ENCODE data around the gene ALMS1. TPM values are rescaled to one million over a fixed set of nuclear protein-coding genes. Genes with fewer than 3 reads are reported as not detected.

The ALMS1 gene, protein sequence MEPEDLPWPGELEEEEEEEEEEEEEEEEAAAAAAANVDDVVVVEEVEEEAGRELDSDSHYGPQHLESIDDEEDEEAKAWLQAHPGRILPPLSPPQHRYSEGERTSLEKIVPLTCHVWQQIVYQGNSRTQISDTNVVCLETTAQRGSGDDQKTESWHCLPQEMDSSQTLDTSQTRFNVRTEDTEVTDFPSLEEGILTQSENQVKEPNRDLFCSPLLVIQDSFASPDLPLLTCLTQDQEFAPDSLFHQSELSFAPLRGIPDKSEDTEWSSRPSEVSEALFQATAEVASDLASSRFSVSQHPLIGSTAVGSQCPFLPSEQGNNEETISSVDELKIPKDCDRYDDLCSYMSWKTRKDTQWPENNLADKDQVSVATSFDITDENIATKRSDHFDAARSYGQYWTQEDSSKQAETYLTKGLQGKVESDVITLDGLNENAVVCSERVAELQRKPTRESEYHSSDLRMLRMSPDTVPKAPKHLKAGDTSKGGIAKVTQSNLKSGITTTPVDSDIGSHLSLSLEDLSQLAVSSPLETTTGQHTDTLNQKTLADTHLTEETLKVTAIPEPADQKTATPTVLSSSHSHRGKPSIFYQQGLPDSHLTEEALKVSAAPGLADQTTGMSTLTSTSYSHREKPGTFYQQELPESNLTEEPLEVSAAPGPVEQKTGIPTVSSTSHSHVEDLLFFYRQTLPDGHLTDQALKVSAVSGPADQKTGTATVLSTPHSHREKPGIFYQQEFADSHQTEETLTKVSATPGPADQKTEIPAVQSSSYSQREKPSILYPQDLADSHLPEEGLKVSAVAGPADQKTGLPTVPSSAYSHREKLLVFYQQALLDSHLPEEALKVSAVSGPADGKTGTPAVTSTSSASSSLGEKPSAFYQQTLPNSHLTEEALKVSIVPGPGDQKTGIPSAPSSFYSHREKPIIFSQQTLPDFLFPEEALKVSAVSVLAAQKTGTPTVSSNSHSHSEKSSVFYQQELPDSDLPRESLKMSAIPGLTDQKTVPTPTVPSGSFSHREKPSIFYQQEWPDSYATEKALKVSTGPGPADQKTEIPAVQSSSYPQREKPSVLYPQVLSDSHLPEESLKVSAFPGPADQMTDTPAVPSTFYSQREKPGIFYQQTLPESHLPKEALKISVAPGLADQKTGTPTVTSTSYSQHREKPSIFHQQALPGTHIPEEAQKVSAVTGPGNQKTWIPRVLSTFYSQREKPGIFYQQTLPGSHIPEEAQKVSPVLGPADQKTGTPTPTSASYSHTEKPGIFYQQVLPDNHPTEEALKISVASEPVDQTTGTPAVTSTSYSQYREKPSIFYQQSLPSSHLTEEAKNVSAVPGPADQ (N-terminal part only)
- 10 to 100 TPM; 16.3 to 46.7 (median 23.5) TPM for total RNA-seq
- polyA plus RNA-seq = 1 to 10 TPM; 2.7 to 4.4 TPM
- 216 reads per million, percentile 94 among the genes with 10 or more reads in this experiment for total RNA-seq

DNA sequence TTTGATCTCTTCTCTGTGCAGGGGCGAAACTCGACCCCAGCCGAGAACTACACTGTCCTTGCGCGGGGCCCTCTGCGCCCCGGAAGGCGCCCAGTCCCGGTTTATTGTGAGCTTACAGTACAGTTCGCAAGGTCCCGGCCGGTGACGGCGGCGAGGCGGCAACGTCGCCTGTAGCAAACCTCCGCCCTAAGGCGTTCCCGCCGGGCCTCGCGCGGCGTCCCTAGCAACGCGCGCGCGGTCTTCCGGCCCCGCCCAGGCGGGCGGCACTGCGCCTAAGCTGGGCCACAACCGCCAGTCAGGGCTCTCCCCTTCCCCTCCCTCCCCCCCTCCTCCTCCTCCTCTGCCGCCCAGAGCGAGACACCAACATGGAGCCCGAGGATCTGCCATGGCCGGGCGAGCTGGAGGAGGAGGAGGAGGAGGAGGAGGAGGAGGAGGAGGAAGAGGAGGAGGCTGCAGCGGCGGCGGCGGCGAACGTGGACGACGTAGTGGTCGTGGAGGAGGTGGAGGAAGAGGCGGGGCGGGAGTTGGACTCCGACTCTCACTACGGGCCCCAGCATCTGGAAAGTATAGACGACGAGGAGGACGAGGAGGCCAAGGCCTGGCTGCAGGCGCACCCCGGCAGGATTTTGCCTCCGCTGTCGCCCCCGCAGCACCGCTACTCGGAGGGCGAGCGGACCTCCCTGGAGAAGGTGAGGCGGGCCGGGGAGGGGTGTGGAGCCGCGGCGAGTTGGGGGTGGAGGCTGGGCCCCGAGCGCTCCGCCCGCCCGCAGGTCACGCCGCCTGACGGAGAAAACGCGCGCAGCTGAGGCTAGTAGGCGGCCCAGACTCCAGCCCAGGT, at the start of gene ALMS1:
Gene ALMS1 (plus strand): TSS at position 333 of the 838 bp plus-strand sequence. CDS start 33 bp downstream, at position 366.
- H3K27me3 ChIP-seq (ENCODE audit: control insufficient read depth in 2 of 2, insufficient read depth in 2 of 2, low read length in 2 of 2) = no peaks in the 10 kb centered on the region
- POLR2A ChIA-PET = interaction anchor here (0.7 to 1.9 kb wide), 6 partner anchors 150 to 619 kb away, joined by 3 to 18 read pairs (median 4); partner anchors contain the start of genes CCT7, PRADC1 and TPRKB

DNA sequence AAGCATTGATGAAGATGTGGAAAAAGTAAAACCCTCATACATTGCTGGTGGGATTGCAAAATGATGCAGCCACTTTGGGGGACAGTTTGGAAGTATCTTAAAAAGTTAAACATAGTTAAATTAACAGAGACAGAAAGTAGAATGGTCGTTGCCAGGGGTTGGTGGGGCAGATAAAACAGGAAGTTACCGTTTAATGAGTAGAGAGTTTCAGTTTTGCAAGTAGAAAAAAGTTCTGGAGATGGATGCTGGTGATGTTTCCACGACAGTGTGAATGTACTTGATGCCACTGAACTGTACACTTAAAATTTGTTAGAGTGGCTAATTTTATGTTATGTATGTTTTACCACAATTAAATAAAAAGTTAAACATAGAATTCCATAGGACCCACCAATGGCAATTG, 47.8 kb upstream of the ALMS1 start:
- Histone ChIP-seq H3K4me3 (ENCODE audit: low read length) (no peak overlapping the region), H3K4me1 (ENCODE audit: control insufficient read depth in 2 of 2, insufficient read depth in 2 of 2, low read length in 2 of 2) (no peaks in the 10 kb centered on the region), H3K27ac (ENCODE audit: low read depth, low read length) (no peak overlapping the region), H3K36me3 (ENCODE audit: control insufficient read depth in 2 of 3, insufficient read depth in 3 of 3, low read length in 3 of 3) (no peaks in the 10 kb centered on the region), H3K27me3 (ENCODE audit: control insufficient read depth in 2 of 2, insufficient read depth in 2 of 2, low read length in 2 of 2) (no peaks in the 10 kb centered on the region), H3K9me3 (ENCODE audit: control insufficient read depth in 2 of 3, low read length in 3 of 3) (no peaks in the 10 kb centered on the region)
- H3K27me3 Mint-ChIP-seq = peaks cover 0 to 14% (median 6%) of the 10 kb centered on the region in 5 donors
- CTCF ChIA-PET = no interaction called here
- peaks cover 0 to 4% (median 0%) of the 10 kb centered on the region in 7 donors for H3K4me1 Mint-ChIP-seq
- intact Hi-C loops (cut with micrococcal nuclease) = no loop called here
- ATAC-seq = no peak
- H3K4me3 Mint-ChIP-seq = no peak overlapping the region
- POLR2A ChIA-PET = no interaction called here
- H3K27ac Mint-ChIP-seq = no peak overlapping the region
- no peak for DNase-seq
- H3K36me3 Mint-ChIP-seq = peaks cover 0 to 3% (median 0%) of the 10 kb centered on the region in 5 donors
- peaks cover 0 to 34% (median 14%) of the 10 kb centered on the region in 11 donors for H3K9me3 Mint-ChIP-seq

More for the DNA sequence above, at the start of gene ALMS1:
- peaks cover 4 to 18% of the 10 kb centered on the region in 2 donors for H3K4me1 ChIP-seq (ENCODE audit: control insufficient read depth in 2 of 2, insufficient read depth in 2 of 2, low read length in 2 of 2)
- peaks cover 0 to 23% (median 0%) of the 10 kb centered on the region in 5 donors for H3K27me3 Mint-ChIP-seq
- H3K27ac ChIP-seq (ENCODE audit: low read depth, low read length) = peak within 1 kb of the TSS; percentile 92
- no peaks in the 10 kb centered on the region for H3K9me3 ChIP-seq (ENCODE audit: control insufficient read depth in 2 of 3, low read length in 3 of 3)
- peaks cover 0 to 4% (median 0%) of the 10 kb centered on the region in 3 experiments for H3K36me3 ChIP-seq (ENCODE audit: control insufficient read depth in 2 of 3, insufficient read depth in 3 of 3, low read length in 3 of 3)
- intact Hi-C loops (cut with micrococcal nuclease) = loop anchor here (1.0 to 10.0 kb wide), 18 partner anchors 92 to 1573 kb away; partner anchors contain the start of genes CCT7 (in 2 of the 2), EGR4 (in 2 of the 2), FBXO41 (in 2 of the 2) and HK2 (in 2 of the 2)
- H3K4me3 Mint-ChIP-seq = peak within 1 kb of the TSS; percentile 81 to 96 (median 90)
- DNase-seq (peak; percentile 80 to 91 (median 87)), ATAC-seq (peak; percentile 94)
- peaks cover 23 to 47% (median 44%) of the 10 kb centered on the region in 7 donors for H3K4me1 Mint-ChIP-seq
- H3K36me3 Mint-ChIP-seq = peaks cover 0 to 6% (median 0%) of the 10 kb centered on the region in 5 donors
- CTCF ChIA-PET = interaction anchor here (0.5 kb wide), 1 partner anchor 13 kb away, joined by 3 read pairs; no protein-coding TSS in a partner anchor
- H3K9me3 Mint-ChIP-seq = no peaks in the 10 kb centered on the region
- H3K27ac Mint-ChIP-seq = peak within 1 kb of the TSS; percentile 93 to 98 (median 96)
- H3K4me3 ChIP-seq (ENCODE audit: low read length) = peak within 1 kb of the TSS; percentile 85

DNA sequence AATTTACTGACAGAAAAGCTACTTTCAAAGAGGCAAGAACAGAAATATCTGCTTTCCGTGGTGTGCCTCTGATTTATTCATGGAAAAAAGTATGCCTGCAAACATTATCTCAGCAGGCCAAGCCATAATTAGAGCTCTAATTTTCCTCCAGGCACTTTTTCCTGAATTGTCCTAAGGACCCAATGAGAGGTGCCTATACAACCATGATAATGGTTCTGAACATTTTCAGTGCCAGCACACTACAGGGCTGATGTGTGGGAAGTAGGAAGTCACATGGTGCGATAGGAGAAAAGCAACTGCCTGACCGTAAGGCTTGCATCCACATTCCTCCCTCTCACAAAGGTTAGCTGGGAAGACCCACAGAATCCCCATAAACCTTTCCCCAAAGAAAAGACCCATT, 46.4 kb upstream of the ALMS1 start:
- no peaks in the 10 kb centered on the region for H3K27me3 ChIP-seq (ENCODE audit: control insufficient read depth in 2 of 2, insufficient read depth in 2 of 2, low read length in 2 of 2)
- H3K27me3 Mint-ChIP-seq = peaks cover 0 to 11% (median 5%) of the 10 kb centered on the region in 5 donors
- POLR2A ChIA-PET = no interaction called here

DNA sequence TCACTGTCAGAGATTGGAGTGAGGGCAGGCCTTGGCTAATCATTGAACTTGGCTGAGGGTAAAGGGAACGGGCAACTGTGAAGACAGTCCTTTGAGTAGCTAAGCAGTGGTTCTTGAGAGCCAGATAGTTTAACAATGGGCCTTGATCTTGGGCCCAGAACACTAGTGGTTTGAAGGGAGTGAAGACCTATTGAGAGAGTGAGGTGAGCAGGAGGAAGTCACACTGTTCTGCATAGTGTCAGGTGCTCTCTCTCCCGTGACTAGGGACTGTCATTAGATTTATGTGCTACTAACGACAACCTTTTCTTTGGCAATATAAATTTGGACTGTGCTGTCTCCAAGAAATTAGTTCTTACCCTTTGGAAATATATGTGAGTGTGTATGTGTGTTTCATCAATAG, 44.6 kb upstream of the ALMS1 start:
- H3K9me3 Mint-ChIP-seq = peaks cover 0 to 3% (median 0%) of the 10 kb centered on the region in 11 donors
- ATAC-seq (no peak), DNase-seq (no peak)
- H3K27ac Mint-ChIP-seq = no peak overlapping the region
- POLR2A ChIA-PET = no interaction called here
- H3K4me1 Mint-ChIP-seq = peaks cover 0 to 4% (median 0%) of the 10 kb centered on the region in 7 donors
- no peaks in the 10 kb centered on the region for H3K27me3 ChIP-seq (ENCODE audit: control insufficient read depth in 2 of 2, insufficient read depth in 2 of 2, low read length in 2 of 2)
- intact Hi-C loops (cut with micrococcal nuclease) = no loop called here
- no peak overlapping the region for H3K4me3 Mint-ChIP-seq
- CTCF ChIA-PET = no interaction called here
- peaks cover 0 to 6% (median 5%) of the 10 kb centered on the region in 5 donors for H3K27me3 Mint-ChIP-seq
- no peaks in the 10 kb centered on the region for H3K36me3 Mint-ChIP-seq
- H3K4me1 ChIP-seq (ENCODE audit: control insufficient read depth in 2 of 2, insufficient read depth in 2 of 2, low read length in 2 of 2) = no peaks in the 10 kb centered on the region
- no peaks in the 10 kb centered on the region for H3K36me3 ChIP-seq (ENCODE audit: control insufficient read depth in 2 of 3, insufficient read depth in 3 of 3, low read length in 3 of 3)
- no peak overlapping the region for H3K4me3 ChIP-seq (ENCODE audit: low read length)
- H3K9me3 ChIP-seq (ENCODE audit: control insufficient read depth in 2 of 3, low read length in 3 of 3) = no peaks in the 10 kb centered on the region
- H3K27ac ChIP-seq (ENCODE audit: low read depth, low read length) = no peak overlapping the region

More for the DNA sequence above, 46.4 kb upstream of the ALMS1 start:
- no peaks in the 10 kb centered on the region for H3K4me1 ChIP-seq (ENCODE audit: control insufficient read depth in 2 of 2, insufficient read depth in 2 of 2, low read length in 2 of 2)
- Mint-ChIP-seq H3K27ac (no peak overlapping the region), H3K4me1 (peaks cover 0 to 4% (median 0%) of the 10 kb centered on the region in 7 donors), H3K36me3 (peaks cover 0 to 3% (median 0%) of the 10 kb centered on the region in 5 donors), H3K4me3 (no peak overlapping the region), H3K9me3 (peaks cover 0 to 21% (median 7%) of the 10 kb centered on the region in 11 donors)
- H3K27ac ChIP-seq (ENCODE audit: low read depth, low read length) = no peak overlapping the region
- no peak for DNase-seq
- CTCF ChIA-PET = no interaction called here
- H3K36me3 ChIP-seq (ENCODE audit: control insufficient read depth in 2 of 3, insufficient read depth in 3 of 3, low read length in 3 of 3) = no peaks in the 10 kb centered on the region
- intact Hi-C loops (cut with micrococcal nuclease) = no loop called here
- no peaks in the 10 kb centered on the region for H3K9me3 ChIP-seq (ENCODE audit: control insufficient read depth in 2 of 3, low read length in 3 of 3)
- no peak for ATAC-seq
- H3K4me3 ChIP-seq (ENCODE audit: low read length) = no peak overlapping the region

DNA sequence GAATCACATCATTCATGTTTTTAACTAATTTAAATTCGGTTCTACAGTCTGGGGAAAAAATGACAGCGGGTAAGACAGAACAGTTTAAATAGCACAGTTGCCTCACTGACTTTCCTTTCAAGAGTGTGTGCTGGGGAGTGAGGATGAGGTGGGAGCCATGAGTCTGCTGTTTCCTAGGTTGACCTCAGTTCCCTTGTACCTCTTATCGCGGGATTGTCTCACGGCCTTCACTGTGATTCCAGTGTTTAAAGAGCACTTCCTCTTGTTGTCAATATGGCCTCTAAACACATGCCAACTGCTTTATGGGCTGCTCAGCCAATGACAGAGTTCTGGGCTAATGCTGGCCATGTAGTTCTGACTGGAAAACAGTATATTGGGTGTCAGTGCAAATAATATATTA, 41.6 kb upstream of the ALMS1 start:
- H3K27ac Mint-ChIP-seq = no peak overlapping the region
- no peaks in the 10 kb centered on the region for H3K4me1 Mint-ChIP-seq
- ChIA-PET CTCF (no interaction called here), POLR2A (no interaction called here)
- Histone ChIP-seq H3K4me3 (ENCODE audit: low read length) (no peak overlapping the region), H3K27me3 (ENCODE audit: control insufficient read depth in 2 of 2, insufficient read depth in 2 of 2, low read length in 2 of 2) (no peaks in the 10 kb centered on the region), H3K4me1 (ENCODE audit: control insufficient read depth in 2 of 2, insufficient read depth in 2 of 2, low read length in 2 of 2) (no peaks in the 10 kb centered on the region), H3K27ac (ENCODE audit: low read depth, low read length) (no peak overlapping the region), H3K9me3 (ENCODE audit: control insufficient read depth in 2 of 3, low read length in 3 of 3) (no peaks in the 10 kb centered on the region), H3K36me3 (ENCODE audit: control insufficient read depth in 2 of 3, insufficient read depth in 3 of 3, low read length in 3 of 3) (no peaks in the 10 kb centered on the region)
- H3K9me3 Mint-ChIP-seq = peaks cover 0 to 2% (median 0%) of the 10 kb centered on the region in 11 donors
- DNase-seq = no peak
- intact Hi-C loops (cut with micrococcal nuclease) = no loop called here
- H3K4me3 Mint-ChIP-seq = no peak overlapping the region
- no peaks in the 10 kb centered on the region for H3K36me3 Mint-ChIP-seq
- no peak for ATAC-seq
- peaks cover 0 to 19% (median 6%) of the 10 kb centered on the region in 5 donors for H3K27me3 Mint-ChIP-seq
